GM23338 (cell line): ENCODE results near the gene NAB2. TPM values are rescaled to one million over a fixed set of nuclear protein-coding genes. Genes with fewer than 3 reads are reported as not detected.

Source experiments
- ATAC-seq: fragments of 200-7000 bp; cut with Tn5 transposase; 3 replicates; pipeline ENCODE4 v1.9.1; 2020
- DNase-seq: peaks from one replicate; pipeline ENCODE4 v3.0.0-alpha.2; 2015; ENCODE audit warnings: low spot score
- H2AFZ ChIP-seq: fragments of 200-600 bp; sonication (generic); 2 replicates; pipeline ENCODE4 v1.8.0; 2016; ENCODE audit warnings: antibody characterized with exemption, mild to moderate bottlenecking, moderate library complexity
- H3F3A ChIP-seq: fragments of 200-600 bp; sonication (generic); replicated peaks from 2 replicates; pipeline ENCODE4 v1.8.0; 2017; ENCODE audit warnings: antibody characterized with exemption, mixed run types, low read depth
- H3K27ac ChIP-seq: fragments of 200-600 bp; sonication (generic); 2 replicates; pipeline ENCODE4 v1.6.1; 2016; ENCODE audit warnings: low read depth
- H3K27me3 ChIP-seq: fragments of 200-600 bp; sonication (generic); 2 replicates; pipeline ENCODE4 v1.8.0; 2016; ENCODE audit warnings: mild to moderate bottlenecking, mixed run types, moderate library complexity; ENCODE audit not compliant: insufficient read depth
- H3K36me3 ChIP-seq: fragments of 200-600 bp; sonication (generic); 2 replicates; pipeline ENCODE4 v1.8.0; 2016; ENCODE audit warnings: mild to moderate bottlenecking; ENCODE audit not compliant: insufficient read depth
- H3K4me1 ChIP-seq: fragments of 200-600 bp; sonication (generic); 2 replicates; pipeline ENCODE4 v1.8.0; 2016; ENCODE audit warnings: mild to moderate bottlenecking, moderate library complexity; ENCODE audit not compliant: insufficient read depth
- H3K4me2 ChIP-seq: fragments of 200-600 bp; sonication (generic); 2 replicates; pipeline ENCODE4 v1.7.1; 2017; ENCODE audit warnings: mixed run types
- H3K4me3 ChIP-seq: fragments of 200-600 bp; sonication (generic); 2 replicates; pipeline ENCODE4 v1.6.1; 2016; ENCODE audit warnings: mixed run types
- H3K79me2 ChIP-seq: fragments of 200-600 bp; sonication (generic); replicated peaks from 2 replicates; pipeline ENCODE4 v1.8.0; 2017; ENCODE audit warnings: mild to moderate bottlenecking; ENCODE audit not compliant: insufficient read depth
- H3K9me2 ChIP-seq: fragments of 200-600 bp; sonication (generic); 2 replicates; pipeline ENCODE4 v1.8.0; 2017; ENCODE audit not compliant: insufficient read depth
- H4K20me1 ChIP-seq: fragments of 200-600 bp; sonication (generic); replicated peaks from 2 replicates; pipeline ENCODE4 v1.8.0; 2017; ENCODE audit warnings: mild to moderate bottlenecking; ENCODE audit not compliant: insufficient read depth
- H3K27ac Mint-ChIP-seq: 2 replicates; pipeline ENCODE4 v1.8.0; 2020; ENCODE audit warnings: inconsistent platforms, mild to moderate bottlenecking, moderate library complexity, mixed read lengths
- H3K27me3 Mint-ChIP-seq: 3 replicates; pipeline ENCODE4 v1.8.0; 2022; ENCODE audit warnings: low read depth, mild to moderate bottlenecking, moderate library complexity, mixed read lengths, inconsistent platforms; ENCODE audit not compliant: insufficient read depth, poor library complexity
- H3K36me3 Mint-ChIP-seq: 3 replicates; pipeline ENCODE4 v1.8.0; 2021; ENCODE audit warnings: low read depth, mild to moderate bottlenecking, inconsistent platforms, moderate library complexity, mixed read lengths
- H3K4me1 Mint-ChIP-seq: 3 replicates; pipeline ENCODE4 v1.8.0; 2020; ENCODE audit warnings: mild to moderate bottlenecking, inconsistent platforms, mixed read lengths
- H3K4me3 Mint-ChIP-seq: 3 replicates; pipeline ENCODE4 v1.8.0; 2021; ENCODE audit warnings: moderate library complexity, mild to moderate bottlenecking, inconsistent platforms, mixed read lengths
- H3K9me3 Mint-ChIP-seq: 3 replicates; pipeline ENCODE4 v1.8.0; 2020; ENCODE audit warnings: moderate library complexity, mild to moderate bottlenecking, inconsistent platforms, mixed read lengths
- CREB1 ChIP-seq: fragments of 250-450 bp; sonication (Bioruptor Pico); IDR thresholded peaks from 2 replicates; pipeline ENCODE4 v1.5.0; 2020; ENCODE audit warnings: low read depth, mild to moderate bottlenecking, moderate library complexity
- EZH2 ChIP-seq: fragments of 200-600 bp; sonication (generic); IDR thresholded peaks from one replicate; pipeline ENCODE4 v1.8.0; 2017; ENCODE audit warnings: antibody characterized with exemption, mild to moderate bottlenecking, low read depth; ENCODE audit not compliant: unreplicated experiment
- EZH2phosphoT487 ChIP-seq: fragments of 200-600 bp; sonication (generic); IDR thresholded peaks from one replicate; pipeline ENCODE4 v1.8.1; 2018; ENCODE audit warnings: antibody characterized with exemption; ENCODE audit not compliant: unreplicated experiment
- POLR2AphosphoS5 ChIP-seq: IDR thresholded peaks from 2 replicates; pipeline ENCODE4 v1.6.1; 2016; ENCODE audit warnings: antibody characterized with exemption, low read depth
- REST ChIP-seq: IDR thresholded peaks from one replicate; pipeline ENCODE4 v1.6.1; 2018; ENCODE audit warnings: antibody characterized with exemption; ENCODE audit not compliant: unreplicated experiment
- STAT1 ChIP-seq: IDR thresholded peaks from one replicate; pipeline ENCODE4 v1.6.1; 2016; ENCODE audit warnings: antibody characterized with exemption; ENCODE audit not compliant: unreplicated experiment
- ZNF331 ChIP-seq: fragments of 250-450 bp; sonication (Bioruptor Pico); IDR thresholded peaks from 2 replicates; pipeline ENCODE4 v1.5.0; 2020; ENCODE audit warnings: low read depth, mild to moderate bottlenecking, moderate library complexity
- polyA plus RNA-seq: library from polyadenylated mRNA; unstranded; fragments of >200 nt; fragmentation: Nextera tagmentation; extraction: Ambion mirVana; gene quantifications from 2 replicates; pipeline ENCODE4 v1.2.1, GENCODE V29; 2016
- total RNA-seq: library from RNA; depleted of rRNA; stranded (reverse); fragments of >200 nt; shearing (Covaris generic); gene quantifications from 2 replicates; pipeline ENCODE4 v1.2.3, GENCODE V29; 2014
- TF ChIP-seq, protein P1 (sequence below), 2 experiments: fragments of 200-600 bp in 1 of 2; sonication (generic) in 1 of 2; conservative IDR thresholded peaks; 2 replicates each; pipeline versions ENCODE4 v1.5.1 to v1.6.1; 2016 to 2017; ENCODE audit warnings: antibody characterized with exemption in 2 of 2, low read depth in 2 of 2, mild to moderate bottlenecking in 2 of 2, moderate library complexity in 1 of 2
- TF ChIP-seq, protein P2 (sequence below): IDR thresholded peaks from 2 replicates; pipeline ENCODE4 v1.6.1; 2016; ENCODE audit warnings: antibody characterized with exemption
- TF ChIP-seq, protein P3 (sequence below): fragments of 250-450 bp; sonication (Bioruptor Pico); IDR thresholded peaks from 2 replicates; pipeline ENCODE4 v1.5.0; 2020; ENCODE audit warnings: mild to moderate bottlenecking, moderate library complexity

Gene NAB2
- total and polyA plus RNA-seq, 2 experiments from 2014 or later: 6.5 to 19.8 TPM

DNA sequence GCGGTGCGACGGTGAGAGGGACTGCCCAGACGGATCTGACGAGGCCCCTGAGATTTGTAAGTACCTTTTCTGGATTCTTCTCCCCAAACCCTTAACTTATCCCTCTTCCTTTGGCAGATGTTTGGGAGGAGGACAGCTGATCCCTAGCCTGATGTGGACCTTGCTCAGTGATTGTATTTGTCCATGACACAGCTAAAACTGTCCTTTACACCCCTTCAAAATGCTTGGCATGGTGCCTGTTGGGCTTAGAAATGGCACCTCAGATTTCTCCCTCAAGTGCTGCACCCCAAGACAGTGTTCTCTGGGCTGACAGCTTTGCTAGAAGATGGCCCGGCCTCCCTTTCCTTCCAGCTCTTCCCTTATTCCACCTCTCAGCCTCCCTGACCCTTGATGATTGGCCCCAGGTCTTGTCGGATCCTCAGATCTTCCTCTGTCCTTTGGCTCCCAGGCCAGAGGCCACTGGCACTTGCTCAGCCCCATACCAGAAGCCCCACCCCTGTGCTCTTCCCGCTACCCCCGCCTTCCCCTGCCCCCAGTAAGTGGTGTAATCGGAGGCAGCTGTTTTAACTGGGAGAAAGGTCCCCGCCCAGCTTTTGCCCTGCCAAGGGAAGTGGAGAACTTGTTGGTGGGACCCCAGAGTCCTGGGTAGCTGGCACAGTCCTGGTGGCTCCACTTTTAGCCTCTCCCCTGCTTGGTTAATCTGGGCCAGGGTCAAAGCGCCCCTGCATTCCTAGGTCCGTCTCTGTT lies 49.8 kb downstream of the NAB2 start (continued):
- TF ChIP-seq ZNF331 (CRISPR knock-in tag) (no peak), REST (no peak), EZH2 (no peak)

- H3K4me3 ChIP-seq: no peak overlapping the region
- H3K36me3 Mint-ChIP-seq: peaks cover 72% of the 10 kb centered on the region
- peaks cover 7% of the 10 kb centered on the region for H3K4me1 ChIP-seq
- 0 out of 2 replicates have a peak, but pooled peaks cover 5% of the 10 kb centered on the region for H3F3A ChIP-seq
- peaks cover 10% of the 10 kb centered on the region for H3K27me3 Mint-ChIP-seq
- H3K27ac ChIP-seq: no peak overlapping the region
- peaks cover 48% of the 10 kb centered on the region for H3K79me2 ChIP-seq
- peaks cover 21% of the 10 kb centered on the region for H3K36me3 ChIP-seq
- no peaks in the 10 kb centered on the region for H3K9me3 Mint-ChIP-seq
- H3K4me2 ChIP-seq: no peak overlapping the region
- no peak overlapping the region for H2AFZ ChIP-seq
- no peaks in the 10 kb centered on the region for H3K9me2 ChIP-seq
- H3K27me3 ChIP-seq: no peaks in the 10 kb centered on the region
- no peak for DNase-seq
- no peak overlapping the region for H3K4me3 Mint-ChIP-seq
- ATAC-seq: no peak
- no peak overlapping the region for H3K27ac Mint-ChIP-seq
- H3K4me1 Mint-ChIP-seq: peaks cover 29% of the 10 kb centered on the region
- peaks cover 20% of the 10 kb centered on the region for H4K20me1 ChIP-seq
- no peak for TF ChIP-seq POLR2AphosphoS5
- TF ChIP-seq, protein P1, sequence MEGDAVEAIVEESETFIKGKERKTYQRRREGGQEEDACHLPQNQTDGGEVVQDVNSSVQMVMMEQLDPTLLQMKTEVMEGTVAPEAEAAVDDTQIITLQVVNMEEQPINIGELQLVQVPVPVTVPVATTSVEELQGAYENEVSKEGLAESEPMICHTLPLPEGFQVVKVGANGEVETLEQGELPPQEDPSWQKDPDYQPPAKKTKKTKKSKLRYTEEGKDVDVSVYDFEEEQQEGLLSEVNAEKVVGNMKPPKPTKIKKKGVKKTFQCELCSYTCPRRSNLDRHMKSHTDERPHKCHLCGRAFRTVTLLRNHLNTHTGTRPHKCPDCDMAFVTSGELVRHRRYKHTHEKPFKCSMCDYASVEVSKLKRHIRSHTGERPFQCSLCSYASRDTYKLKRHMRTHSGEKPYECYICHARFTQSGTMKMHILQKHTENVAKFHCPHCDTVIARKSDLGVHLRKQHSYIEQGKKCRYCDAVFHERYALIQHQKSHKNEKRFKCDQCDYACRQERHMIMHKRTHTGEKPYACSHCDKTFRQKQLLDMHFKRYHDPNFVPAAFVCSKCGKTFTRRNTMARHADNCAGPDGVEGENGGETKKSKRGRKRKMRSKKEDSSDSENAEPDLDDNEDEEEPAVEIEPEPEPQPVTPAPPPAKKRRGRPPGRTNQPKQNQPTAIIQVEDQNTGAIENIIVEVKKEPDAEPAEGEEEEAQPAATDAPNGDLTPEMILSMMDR (conservative IDR thresholded peaks at IDR 0.05; ENCODE audit: low read depth in 2 of 2): no peak
- TF ChIP-seq CREB1 (CRISPR knock-in tag): no peak
- no peak for TF ChIP-seq EZH2phosphoT487
- TF ChIP-seq, protein P2, sequence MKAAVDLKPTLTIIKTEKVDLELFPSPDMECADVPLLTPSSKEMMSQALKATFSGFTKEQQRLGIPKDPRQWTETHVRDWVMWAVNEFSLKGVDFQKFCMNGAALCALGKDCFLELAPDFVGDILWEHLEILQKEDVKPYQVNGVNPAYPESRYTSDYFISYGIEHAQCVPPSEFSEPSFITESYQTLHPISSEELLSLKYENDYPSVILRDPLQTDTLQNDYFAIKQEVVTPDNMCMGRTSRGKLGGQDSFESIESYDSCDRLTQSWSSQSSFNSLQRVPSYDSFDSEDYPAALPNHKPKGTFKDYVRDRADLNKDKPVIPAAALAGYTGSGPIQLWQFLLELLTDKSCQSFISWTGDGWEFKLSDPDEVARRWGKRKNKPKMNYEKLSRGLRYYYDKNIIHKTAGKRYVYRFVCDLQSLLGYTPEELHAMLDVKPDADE: no peak
- no peak for TF ChIP-seq EZH2
- TF ChIP-seq, protein P3, sequence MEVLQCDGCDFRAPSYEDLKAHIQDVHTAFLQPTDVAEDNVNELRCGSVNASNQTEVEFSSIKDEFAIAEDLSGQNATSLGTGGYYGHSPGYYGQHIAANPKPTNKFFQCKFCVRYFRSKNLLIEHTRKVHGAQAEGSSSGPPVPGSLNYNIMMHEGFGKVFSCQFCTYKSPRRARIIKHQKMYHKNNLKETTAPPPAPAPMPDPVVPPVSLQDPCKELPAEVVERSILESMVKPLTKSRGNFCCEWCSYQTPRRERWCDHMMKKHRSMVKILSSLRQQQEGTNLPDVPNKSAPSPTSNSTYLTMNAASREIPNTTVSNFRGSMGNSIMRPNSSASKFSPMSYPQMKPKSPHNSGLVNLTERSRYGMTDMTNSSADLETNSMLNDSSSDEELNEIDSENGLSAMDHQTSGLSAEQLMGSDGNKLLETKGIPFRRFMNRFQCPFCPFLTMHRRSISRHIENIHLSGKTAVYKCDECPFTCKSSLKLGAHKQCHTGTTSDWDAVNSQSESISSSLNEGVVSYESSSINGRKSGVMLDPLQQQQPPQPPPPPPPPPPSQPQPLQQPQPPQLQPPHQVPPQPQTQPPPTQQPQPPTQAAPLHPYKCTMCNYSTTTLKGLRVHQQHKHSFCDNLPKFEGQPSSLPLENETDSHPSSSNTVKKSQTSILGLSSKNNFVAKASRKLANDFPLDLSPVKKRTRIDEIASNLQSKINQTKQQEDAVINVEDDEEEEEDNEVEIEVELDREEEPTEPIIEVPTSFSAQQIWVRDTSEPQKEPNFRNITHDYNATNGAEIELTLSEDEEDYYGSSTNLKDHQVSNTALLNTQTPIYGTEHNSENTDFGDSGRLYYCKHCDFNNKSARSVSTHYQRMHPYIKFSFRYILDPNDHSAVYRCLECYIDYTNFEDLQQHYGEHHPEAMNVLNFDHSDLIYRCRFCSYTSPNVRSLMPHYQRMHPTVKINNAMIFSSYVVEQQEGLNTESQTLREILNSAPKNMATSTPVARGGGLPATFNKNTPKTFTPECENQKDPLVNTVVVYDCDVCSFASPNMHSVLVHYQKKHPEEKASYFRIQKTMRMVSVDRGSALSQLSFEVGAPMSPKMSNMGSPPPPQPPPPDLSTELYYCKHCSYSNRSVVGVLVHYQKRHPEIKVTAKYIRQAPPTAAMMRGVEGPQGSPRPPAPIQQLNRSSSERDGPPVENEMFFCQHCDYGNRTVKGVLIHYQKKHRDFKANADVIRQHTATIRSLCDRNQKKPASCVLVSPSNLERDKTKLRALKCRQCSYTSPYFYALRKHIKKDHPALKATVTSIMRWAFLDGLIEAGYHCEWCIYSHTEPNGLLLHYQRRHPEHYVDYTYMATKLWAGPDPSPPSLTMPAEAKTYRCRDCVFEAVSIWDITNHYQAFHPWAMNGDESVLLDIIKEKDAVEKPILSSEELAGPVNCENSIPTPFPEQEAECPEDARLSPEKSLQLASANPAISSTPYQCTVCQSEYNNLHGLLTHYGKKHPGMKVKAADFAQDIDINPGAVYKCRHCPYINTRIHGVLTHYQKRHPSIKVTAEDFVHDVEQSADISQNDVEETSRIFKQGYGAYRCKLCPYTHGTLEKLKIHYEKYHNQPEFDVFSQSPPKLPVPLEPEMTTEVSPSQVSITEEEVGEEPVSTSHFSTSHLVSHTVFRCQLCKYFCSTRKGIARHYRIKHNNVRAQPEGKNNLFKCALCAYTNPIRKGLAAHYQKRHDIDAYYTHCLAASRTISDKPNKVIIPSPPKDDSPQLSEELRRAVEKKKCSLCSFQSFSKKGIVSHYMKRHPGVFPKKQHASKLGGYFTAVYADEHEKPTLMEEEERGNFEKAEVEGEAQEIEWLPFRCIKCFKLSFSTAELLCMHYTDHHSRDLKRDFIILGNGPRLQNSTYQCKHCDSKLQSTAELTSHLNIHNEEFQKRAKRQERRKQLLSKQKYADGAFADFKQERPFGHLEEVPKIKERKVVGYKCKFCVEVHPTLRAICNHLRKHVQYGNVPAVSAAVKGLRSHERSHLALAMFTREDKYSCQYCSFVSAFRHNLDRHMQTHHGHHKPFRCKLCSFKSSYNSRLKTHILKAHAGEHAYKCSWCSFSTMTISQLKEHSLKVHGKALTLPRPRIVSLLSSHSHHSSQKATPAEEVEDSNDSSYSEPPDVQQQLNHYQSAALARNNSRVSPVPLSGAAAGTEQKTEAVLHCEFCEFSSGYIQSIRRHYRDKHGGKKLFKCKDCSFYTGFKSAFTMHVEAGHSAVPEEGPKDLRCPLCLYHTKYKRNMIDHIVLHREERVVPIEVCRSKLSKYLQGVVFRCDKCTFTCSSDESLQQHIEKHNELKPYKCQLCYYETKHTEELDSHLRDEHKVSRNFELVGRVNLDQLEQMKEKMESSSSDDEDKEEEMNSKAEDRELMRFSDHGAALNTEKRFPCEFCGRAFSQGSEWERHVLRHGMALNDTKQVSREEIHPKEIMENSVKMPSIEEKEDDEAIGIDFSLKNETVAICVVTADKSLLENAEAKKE (CRISPR knock-in tag): no peak
- no peak for TF ChIP-seq STAT1
Observed at GRCh38 chr12:57139796-57140649, 51.1 kb downstream of the NAB2 start.
